ENCODE data around the gene CD38. TPM values are rescaled to one million over a fixed set of nuclear protein-coding genes. Genes with fewer than 3 reads are reported as not detected.

The CD38 gene
- total RNA-seq, 1 experiment from 2014 or later, result not detected

GRCh38 chr4:15899511-15899910 lies 121.4 kb downstream of the CD38 start:
- TF ChIP-seq EGR1 (IDR thresholded peaks at IDR 0.05; ENCODE audit: low read depth), result no peak
- TF ChIP-seq JUND (IDR thresholded peaks at IDR 0.05), result no peak
- no peak for TF ChIP-seq SP1 (IDR thresholded peaks at IDR 0.05; ENCODE audit: low read depth)
- no peak for TF ChIP-seq POLR2AphosphoS5 (IDR thresholded peaks at IDR 0.05; ENCODE audit: low read depth, low read length)
- no peak for TF ChIP-seq SIN3A (IDR thresholded peaks at IDR 0.05; ENCODE audit: low read depth)
- no peak for TF ChIP-seq SRF (IDR thresholded peaks at IDR 0.05; ENCODE audit: low read depth)
- TF ChIP-seq CTCF (IDR thresholded peaks at IDR 0.05 in 2 of 3, conservative IDR thresholded peaks at IDR 0.05 in 1 of 3; ENCODE audit: borderline replicate concordance in 1 of 3, insufficient read depth in 1 of 3, low read depth in 2 of 3, low read length in 2 of 3), result no peak
- no peak for TF ChIP-seq ELF1 (IDR thresholded peaks at IDR 0.05; ENCODE audit: borderline replicate concordance, low read depth)
- TF ChIP-seq ZNF274 (IDR thresholded peaks at IDR 0.05; ENCODE audit: low read depth, low read length), result no peak
- no peak for TF ChIP-seq POLR2A (IDR thresholded peaks at IDR 0.05; ENCODE audit: borderline replicate concordance, extremely low read depth, insufficient read depth, insufficient read length)
- TF ChIP-seq ZFX (IDR thresholded peaks at IDR 0.05), result no peak
- no peaks in the 10 kb centered on the region for H3K9me2 ChIP-seq (ENCODE audit: insufficient read depth)
- H3K4me3 ChIP-seq (replicated peaks in 1 of 2; ENCODE audit: low read depth in 1 of 2, low read length in 2 of 2), result no peak overlapping the region
- H3K27me3 ChIP-seq (ENCODE audit: insufficient read depth, low read length), result no peaks in the 10 kb centered on the region
- intact Hi-C loops (cut with micrococcal nuclease), result loop anchor here (10.0 kb wide), 1 partner anchor 205 kb away; no protein-coding TSS in a partner anchor
- H3K79me2 ChIP-seq (ENCODE audit: insufficient read depth, low read length), result no peaks in the 10 kb centered on the region
- H3K27ac ChIP-seq (ENCODE audit: low read depth, low read length), result no peak overlapping the region
- ChIA-PET POLR2A (no interaction called here), CTCF (no interaction called here), RAD21 (ENCODE audit: low non-redundant PET in 1 of 2, low total read pairs in 2 of 2, uncharacterized antibody in 2 of 2, unreplicated experiment in 2 of 2) (no interaction called here)
- no peak overlapping the region for H3K9ac ChIP-seq (ENCODE audit: low read length)
- ATAC-seq (no peak), DNase-seq (ENCODE audit: low read depth, low spot score) (no peak)
- no TSS peak for BruUV-seq (replicated peaks)
- peaks cover 4 to 21% of the 10 kb centered on the region in 2 experiments for H3K4me1 ChIP-seq (ENCODE audit: control insufficient read depth in 1 of 2, insufficient read depth in 2 of 2, low read length in 2 of 2)
- no peak overlapping the region for H3K4me2 ChIP-seq (ENCODE audit: low read length)
- no peaks in the 10 kb centered on the region for H3K36me3 ChIP-seq (ENCODE audit: control insufficient read depth in 1 of 2, insufficient read depth in 2 of 2, low read length in 2 of 2)
- no peaks in the 10 kb centered on the region for H4K20me1 ChIP-seq (ENCODE audit: insufficient read depth)
- H2AFZ ChIP-seq (ENCODE audit: low read depth, low read length, poor library complexity, severe bottlenecking), result no peak overlapping the region
- H3K9me3 ChIP-seq (ENCODE audit: control insufficient read depth in 1 of 2, insufficient read depth in 1 of 2, low read depth in 1 of 2, low read length in 2 of 2), result no peaks in the 10 kb centered on the region; a peak in 1 of 4 replicates

GRCh38 chr4:15901007-15901406 lies 122.9 kb downstream of the CD38 start:
- H3K79me2 ChIP-seq (ENCODE audit: insufficient read depth, low read length), result no peaks in the 10 kb centered on the region
- no peaks in the 10 kb centered on the region for H4K20me1 ChIP-seq (ENCODE audit: insufficient read depth)
- H3K9me2 ChIP-seq (ENCODE audit: insufficient read depth), result no peaks in the 10 kb centered on the region
- POLR2A ChIA-PET, result no interaction called here
- no peak overlapping the region for H3K9ac ChIP-seq (ENCODE audit: low read length)
- no peak overlapping the region for H3K4me3 ChIP-seq (replicated peaks in 1 of 2; ENCODE audit: low read depth in 1 of 2, low read length in 2 of 2)
- peaks cover 6 to 17% of the 10 kb centered on the region in 2 experiments for H3K4me1 ChIP-seq (ENCODE audit: control insufficient read depth in 1 of 2, insufficient read depth in 2 of 2, low read length in 2 of 2)
- no peaks in the 10 kb centered on the region; a peak in 1 of 4 replicates for H3K9me3 ChIP-seq (ENCODE audit: control insufficient read depth in 1 of 2, insufficient read depth in 1 of 2, low read depth in 1 of 2, low read length in 2 of 2)
- intact Hi-C loops (cut with micrococcal nuclease), result no loop called here
- no peak for TF ChIP-seq TCF7L2 (IDR thresholded peaks at IDR 0.05; ENCODE audit: borderline replicate concordance, extremely low read depth, insufficient read depth, insufficient read length)
- TF ChIP-seq EZH2 (IDR thresholded peaks at IDR 0.05), result no peak
- TF ChIP-seq SRF (IDR thresholded peaks at IDR 0.05; ENCODE audit: low read depth), result no peak
- no peak for TF ChIP-seq ELF1 (IDR thresholded peaks at IDR 0.05; ENCODE audit: borderline replicate concordance, low read depth)
- no peak for TF ChIP-seq YY1 (IDR thresholded peaks at IDR 0.05; ENCODE audit: extremely low read depth, insufficient replicate concordance, low read depth, low read length)
- TF ChIP-seq MAX (IDR thresholded peaks at IDR 0.05), result no peak
- no peak for TF ChIP-seq JUND (IDR thresholded peaks at IDR 0.05)
- no peak for TF ChIP-seq ZBTB33 (IDR thresholded peaks at IDR 0.05; ENCODE audit: extremely low read depth, insufficient replicate concordance, low read length)
- no peak for TF ChIP-seq ZNF274 (IDR thresholded peaks at IDR 0.05; ENCODE audit: low read depth, low read length)
- CTCF ChIA-PET, result no interaction called here
- ATAC-seq (no peak), DNase-seq (ENCODE audit: low read depth, low spot score) (no peak)
- no peaks in the 10 kb centered on the region for H3K27me3 ChIP-seq (ENCODE audit: insufficient read depth, low read length)
- RAD21 ChIA-PET (ENCODE audit: low non-redundant PET in 1 of 2, low total read pairs in 2 of 2, uncharacterized antibody in 2 of 2, unreplicated experiment in 2 of 2), result no interaction called here
- no TSS peak for BruUV-seq (replicated peaks)
- no peak overlapping the region for H3K4me2 ChIP-seq (ENCODE audit: low read length)
- no peak overlapping the region for H2AFZ ChIP-seq (ENCODE audit: low read depth, low read length, poor library complexity, severe bottlenecking)
- H3K27ac ChIP-seq (ENCODE audit: low read depth, low read length), result no peak overlapping the region
- no peaks in the 10 kb centered on the region for H3K36me3 ChIP-seq (ENCODE audit: control insufficient read depth in 1 of 2, insufficient read depth in 2 of 2, low read length in 2 of 2)

Data from HCT116 (cell line).